IMR-90 (cell line): ENCODE data around the gene DESI2. TPM values are rescaled to one million over a fixed set of nuclear protein-coding genes. Genes with fewer than 3 reads are reported as not detected.

Experiments used
- ATAC-seq: fragments of 200-7000 bp; cut with Tn5 transposase; 2 replicates; pipeline ENCODE4 v1.9.1; 2020; ENCODE audit warnings: low read depth, mild to moderate bottlenecking, moderate library complexity
- BruUV-seq: library from RNA; stranded (reverse); fragments of 400-500 nt; replicated peaks from 2 replicates; lab custom pipeline; 2021; lab: Mats Ljungman, UMichigan
- CTCF ChIA-PET: fragments of 300-600 bp; formaldehyde crosslinking; extraction: SDS; loops from one replicate; lab custom pipeline; 2021; ENCODE audit warnings: antibody characterized with exemption; lab: Yijun Ruan, JAX
- POLR2A ChIA-PET: fragments of 300-600 bp; sonication (Branson Sonifier 250); formaldehyde crosslinking; loops from one replicate; lab custom pipeline; 2022; ENCODE audit warnings: antibody characterized with exemption; ENCODE audit not compliant: unreplicated experiment; lab: Charles Lee
- DNase-seq: peaks from one replicate; pipeline ENCODE4 v3.0.0; 2013
- H2AFZ ChIP-seq: replicated peaks from 2 replicates; pipeline ENCODE3; 2013; ENCODE audit warnings: low read length, mild to moderate bottlenecking; ENCODE audit not compliant: poor library complexity
- H2AK5ac ChIP-seq: 2 replicates; pipeline ENCODE4 v1.6.1; 2013; ENCODE audit warnings: low read depth, low read length, inconsistent platforms
- H2AK9ac ChIP-seq: replicated peaks from 2 replicates; pipeline ENCODE3; 2013; ENCODE audit warnings: mild to moderate bottlenecking, low read depth, low read length, moderate library complexity; ENCODE audit not compliant: poor library complexity
- H2BK120ac ChIP-seq: 2 replicates; pipeline ENCODE4 v1.6.1; 2013; ENCODE audit warnings: low read depth, low read length, inconsistent platforms
- H2BK15ac ChIP-seq: 3 replicates; pipeline ENCODE4 v1.6.1; 2013; ENCODE audit warnings: low read depth, low read length, inconsistent platforms
- H2BK20ac ChIP-seq: 2 replicates; pipeline ENCODE4 v1.6.1; 2013; ENCODE audit warnings: low read depth, mild to moderate bottlenecking, inconsistent platforms, low read length, moderate library complexity
- H2BK5ac ChIP-seq: 2 replicates; pipeline ENCODE4 v1.6.1; 2013; ENCODE audit warnings: mild to moderate bottlenecking, low read depth, low read length, inconsistent platforms; ENCODE audit not compliant: poor library complexity, severe bottlenecking
- H3K14ac ChIP-seq: replicated peaks from 2 replicates; pipeline ENCODE4 v1.6.1; 2013; ENCODE audit warnings: low read depth, low read length, inconsistent platforms
- H3K18ac ChIP-seq: 2 replicates; pipeline ENCODE4 v1.6.1; 2013; ENCODE audit warnings: low read depth, low read length, control low read depth
- H3K23ac ChIP-seq: 2 replicates; pipeline ENCODE4 v1.6.1; 2013; ENCODE audit warnings: low read depth, low read length, inconsistent platforms
- H3K27ac ChIP-seq: 2 replicates; pipeline ENCODE4 v1.5.1; 2013; ENCODE audit warnings: mild to moderate bottlenecking, control low read depth, low read length; ENCODE audit not compliant: insufficient read depth
- H3K27me3 ChIP-seq: 2 replicates; pipeline ENCODE4 v1.6.1; 2013; ENCODE audit warnings: low read length; ENCODE audit not compliant: control insufficient read depth, insufficient read depth
- H3K36me3 ChIP-seq: 2 replicates; pipeline ENCODE4 v1.6.1; 2013; ENCODE audit warnings: low read length, mixed read lengths; ENCODE audit not compliant: control insufficient read depth, insufficient read depth
- H3K4ac ChIP-seq: 2 replicates; pipeline ENCODE4 v1.6.1; 2013; ENCODE audit warnings: low read depth, low read length, inconsistent platforms
- H3K4me1 ChIP-seq: 2 replicates; pipeline ENCODE4 v1.6.1; 2013; ENCODE audit warnings: low read length, mixed read lengths; ENCODE audit not compliant: control insufficient read depth, insufficient read depth
- H3K4me2 ChIP-seq: 2 replicates; pipeline ENCODE4 v1.6.1; 2013; ENCODE audit warnings: low read depth, mild to moderate bottlenecking, control low read depth, low read length, moderate library complexity
- H3K4me3 ChIP-seq: 2 replicates; pipeline ENCODE4 v1.5.1; 2013; ENCODE audit warnings: low read depth, mild to moderate bottlenecking, control low read depth, low read length, moderate library complexity; ENCODE audit not compliant: insufficient read depth
- H3K56ac ChIP-seq: 2 replicates; pipeline ENCODE4 v1.6.1; 2013; ENCODE audit warnings: low read length, inconsistent platforms; ENCODE audit not compliant: insufficient read depth; ENCODE audit errors: extremely low read depth
- H3K79me1 ChIP-seq, 2 experiments: 2 replicates each; pipeline ENCODE4 v1.6.1; 2013; ENCODE audit warnings: low read length in 2 of 2, inconsistent platforms in 1 of 2, low read depth in 1 of 2
- H3K9ac ChIP-seq: 2 replicates; pipeline ENCODE4 v1.6.1; 2013; ENCODE audit warnings: low read depth, low read length, control low read depth
- H3K9me1 ChIP-seq: 2 replicates; pipeline ENCODE4 v1.6.1; 2013; ENCODE audit warnings: low read length, inconsistent platforms; ENCODE audit not compliant: insufficient read depth
- H3K9me3 ChIP-seq: 2 replicates; pipeline ENCODE4 v1.6.1; 2013; ENCODE audit warnings: low read length; ENCODE audit not compliant: control insufficient read depth, insufficient read depth
- H4K20me1 ChIP-seq: 2 replicates; pipeline ENCODE4 v1.6.1; 2013; ENCODE audit warnings: low read length, inconsistent platforms; ENCODE audit not compliant: insufficient read depth
- H4K5ac ChIP-seq: 2 replicates; pipeline ENCODE4 v1.6.1; 2013; ENCODE audit warnings: mild to moderate bottlenecking, low read depth, low read length, control low read depth
- H4K8ac ChIP-seq, 2 experiments: 2 replicates each; pipeline ENCODE4 v1.6.1; 2013; ENCODE audit warnings: low read depth in 2 of 2, low read length in 2 of 2, control low read depth in 1 of 2, inconsistent platforms in 1 of 2
- H4K91ac ChIP-seq: 2 replicates; pipeline ENCODE4 v1.6.1; 2013; ENCODE audit warnings: low read depth, low read length, inconsistent platforms; ENCODE audit not compliant: insufficient read depth
- BHLHE40 ChIP-seq: fragments of 150-350 bp; IDR thresholded peaks from 2 replicates; pipeline ENCODE4 v1.6.1; 2016; ENCODE audit warnings: mild to moderate bottlenecking, low read depth, low read length
- CTCF ChIP-seq: conservative IDR thresholded peaks from 2 replicates; pipeline ENCODE4 v1.5.1; 2012; ENCODE audit warnings: mild to moderate bottlenecking, low read depth, low read length, improper control_type of control experiment
- FOS ChIP-seq: fragments of 150-350 bp; IDR thresholded peaks from 2 replicates; pipeline ENCODE4 v1.6.1; 2016; ENCODE audit warnings: low read depth, low read length
- MAFK ChIP-seq: IDR thresholded peaks from 2 replicates; pipeline ENCODE4 v1.6.1; 2012; ENCODE audit warnings: low read depth, low read length, improper control_type of control experiment
- MXI1 ChIP-seq: IDR thresholded peaks from 2 replicates; pipeline ENCODE4 v1.6.1; 2012; ENCODE audit warnings: low read depth, mild to moderate bottlenecking, low read length, moderate library complexity, borderline replicate concordance
- POLR2A ChIP-seq: IDR thresholded peaks from 2 replicates; pipeline ENCODE4 v1.6.1; 2012; ENCODE audit warnings: mild to moderate bottlenecking, low read depth, low read length
- RAD21 ChIP-seq: IDR thresholded peaks from 2 replicates; pipeline ENCODE4 v1.6.1; 2012; ENCODE audit warnings: low read length, improper control_type of control experiment
- SMC3 ChIP-seq: fragments of 150-350 bp; IDR thresholded peaks from 2 replicates; pipeline ENCODE4 v1.6.1; 2016; ENCODE audit warnings: low read depth, mild to moderate bottlenecking, antibody characterized with exemption, low read length, moderate library complexity
- WGBS, 2 experiments: methylation state at CpG; one replicate each; pipeline versions ENCODE4 v1.1.5 to v1.1.7; 2013; ENCODE audit warnings: missing lambda C conversion rate in 2 of 2; ENCODE audit not compliant: insufficient read length in 1 of 2; ENCODE audit errors: extremely low coverage in 2 of 2; 5-methylcytosine and 5-hydroxymethylcytosine counted together
- dilution Hi-C: fragments of 300-500 bp; cut with HindIII; formaldehyde crosslinking; loops from one replicate; pipeline ENCODE4 v1.14.3; 2018; ENCODE audit warnings: low sequenced_read_pairs; ENCODE audit not compliant: unreplicated experiment
- in situ Hi-C: fragments of 300-500 bp; cut with MboI; formaldehyde crosslinking; loops from 3 replicates; pipeline ENCODE4 v1.14.3; 2019; ENCODE audit warnings: low sequenced_read_pairs, inconsistent platforms, mixed read lengths
- intact Hi-C: fragments of 100-400 bp; cut with micrococcal nuclease; formaldehyde crosslinking; loops from 2 replicates; pipeline ENCODE4 v1.10.0; 2022
- polyA plus RNA-seq, 3 experiments: library from polyadenylated mRNA; depleted of rRNA; stranded (reverse); fragments of >200 nt; gene quantifications; 2 replicates each; pipeline ENCODE4 v1.2.3, GENCODE V29; 2012; ENCODE audit warnings: low replicate concordance in 1 of 3
- total RNA-seq: library from RNA; depleted of rRNA; stranded (reverse); fragments of >200 nt; gene quantifications from 2 replicates; pipeline ENCODE4 v1.2.3, GENCODE V29; 2012

The DESI2 gene
- total and polyA plus RNA-seq, 2 of the 4 experiments (the other 2 are of a cell fraction) = 19.0 to 43.6 TPM

GRCh38 chr1:244660595-244660994, 7.7 kb downstream of the DESI2 start:
- no peaks in the 10 kb centered on the region for H3K27me3 ChIP-seq
- H3K9ac ChIP-seq = no peak overlapping the region
- no peak overlapping the region for H3K14ac ChIP-seq
- no peak overlapping the region for H3K4me3 ChIP-seq
- H3K9me3 ChIP-seq = peaks cover 3% of the 10 kb centered on the region; the same call in 1 of the 2 replicates
- CTCF ChIA-PET = no interaction called here
- H2BK20ac ChIP-seq = no peak overlapping the region
- no peak overlapping the region for H2AFZ ChIP-seq
- intact Hi-C loops (no loop called here), dilution Hi-C loops (no loop called here), in situ Hi-C loops (no loop called here)
- H3K9me1 ChIP-seq = peaks cover 10% of the 10 kb centered on the region; the same call in 1 of the 2 replicates
- no TSS peak for BruUV-seq
- H3K27ac ChIP-seq = no peak overlapping the region
- TF ChIP-seq RAD21 (no peak), MXI1 (no peak), BHLHE40 (no peak), CTCF (no peak), FOS (no peak), POLR2A (no peak), SMC3 (no peak), MAFK (no peak)
- no peak for ATAC-seq
- H3K4me2 ChIP-seq = no peak overlapping the region
- peaks cover 24 to 58% of the 10 kb centered on the region in 2 experiments for H3K79me1 ChIP-seq
- peaks cover 9% of the 10 kb centered on the region for H3K36me3 ChIP-seq
- no peak overlapping the region for H2BK5ac ChIP-seq
- no peak overlapping the region for H3K18ac ChIP-seq
- no peak overlapping the region for H2BK15ac ChIP-seq
- H2AK9ac ChIP-seq = no peak overlapping the region
- WGBS, 2 experiments = 100% methylated on average over 1 of the region's 3 CpGs; no CpG with 5 or more reads in 1 of the 2 experiments
- H4K8ac ChIP-seq = no peak overlapping the region
- DNase-seq = no peak
- H4K5ac ChIP-seq = no peak overlapping the region
- no peak overlapping the region for H3K23ac ChIP-seq
- no peak overlapping the region for H4K91ac ChIP-seq
- H4K20me1 ChIP-seq = peaks cover 25% of the 10 kb centered on the region; the same call in 1 of the 2 replicates
- no peak overlapping the region for H2AK5ac ChIP-seq
- no peak overlapping the region for H3K4ac ChIP-seq
- POLR2A ChIA-PET = no interaction called here
- H3K56ac ChIP-seq = no peak overlapping the region
- H2BK120ac ChIP-seq = no peak overlapping the region
- H3K4me1 ChIP-seq = peaks cover 2% of the 10 kb centered on the region; the same call in 1 of the 2 replicates
